ENCODE measurements around the gene GAB1. TPM values are rescaled to one million over a fixed set of nuclear protein-coding genes. Genes with fewer than 3 reads are reported as not detected.

The GAB1 gene
- total and polyA plus RNA-seq, 4 donors, result 2.4 to 31.3 (median 6.9) TPM

DNA sequence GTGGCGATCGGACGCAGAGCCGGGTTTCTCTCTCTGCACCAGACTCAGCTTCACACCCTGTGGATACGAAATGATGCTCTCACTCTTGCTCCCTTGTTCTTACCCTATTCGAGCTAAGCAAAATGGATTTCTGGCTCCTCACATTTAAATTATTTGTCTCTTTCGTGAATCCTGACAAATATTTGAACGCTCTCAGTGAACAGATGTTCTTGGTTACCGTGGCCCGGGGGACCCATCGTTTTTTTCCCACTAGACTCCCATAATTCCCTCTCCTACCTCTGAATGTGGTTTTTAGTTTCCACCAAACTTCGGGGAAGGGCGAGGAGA lies 177.5 kb downstream of the GAB1 start:
- no peak for TF ChIP-seq FOXA1 (IDR thresholded peaks at IDR 0.05)
- no peak for TF ChIP-seq NR2F2 (IDR thresholded peaks at IDR 0.05)
- no peak for TF ChIP-seq ZBTB33 (IDR thresholded peaks at IDR 0.05)
- TF ChIP-seq FOXA2 (IDR thresholded peaks at IDR 0.05), result no peak
- TF ChIP-seq, protein P1, sequence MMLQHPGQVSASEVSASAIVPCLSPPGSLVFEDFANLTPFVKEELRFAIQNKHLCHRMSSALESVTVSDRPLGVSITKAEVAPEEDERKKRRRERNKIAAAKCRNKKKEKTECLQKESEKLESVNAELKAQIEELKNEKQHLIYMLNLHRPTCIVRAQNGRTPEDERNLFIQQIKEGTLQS (IDR thresholded peaks at IDR 0.05), result no peak
- TF ChIP-seq EGR1 (IDR thresholded peaks at IDR 0.05; ENCODE audit: low read depth in 2 of 2), result no peak
- TF ChIP-seq HNF4G (IDR thresholded peaks at IDR 0.05), result no peak
- TF ChIP-seq HNF4A (conservative IDR thresholded peaks at IDR 0.05), result no peak
- TF ChIP-seq RAD21 (IDR thresholded peaks at IDR 0.05), result no peak
- no peak for TF ChIP-seq TAF1 (conservative IDR thresholded peaks at IDR 0.05)
- TF ChIP-seq RXRA (IDR thresholded peaks at IDR 0.05), result no peak
- TF ChIP-seq CTCF (IDR thresholded peaks at IDR 0.05; ENCODE audit: low read depth, low read length, missing input control), result no peak
- no peak for TF ChIP-seq SP1 (IDR thresholded peaks at IDR 0.05)
- no peak for TF ChIP-seq YY1 (IDR thresholded peaks at IDR 0.05)
- TF ChIP-seq MAX (IDR thresholded peaks at IDR 0.05), result no peak
- no peak for TF ChIP-seq JUND (IDR thresholded peaks at IDR 0.05)
- TF ChIP-seq GABPA (IDR thresholded peaks at IDR 0.05 in 1 of 2, conservative IDR thresholded peaks at IDR 0.05 in 1 of 2), result no peak
- peak overlapping the region; percentile 86 to 97 (median 86) for H3K4me3 ChIP-seq (ENCODE audit: low read depth in 1 of 3, low read length in 3 of 3)

DNA sequence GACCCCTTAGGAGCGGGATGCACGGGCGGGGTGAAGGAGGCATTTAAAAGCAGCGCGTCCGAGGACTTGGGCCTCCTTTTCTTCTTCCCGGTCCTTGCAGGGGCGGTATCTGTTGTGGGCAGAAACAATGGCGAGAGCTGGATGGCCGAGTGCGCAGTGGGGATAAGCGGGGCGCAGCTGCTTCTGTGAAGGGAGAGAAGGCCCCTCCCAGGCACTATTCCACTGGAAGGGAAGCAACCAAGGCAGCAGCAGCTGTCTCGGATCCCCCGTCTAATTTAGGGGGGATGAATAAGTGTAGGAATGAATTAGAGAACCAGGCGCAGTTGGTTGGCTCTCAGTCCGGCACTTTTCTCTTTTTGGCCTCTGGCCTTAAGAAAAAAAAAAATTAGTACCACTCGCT lies 177.8 kb downstream of the GAB1 start:
- peaks cover 3 to 29% (median 11%) of the 10 kb centered on the region in 4 donors for H3K4me1 ChIP-seq (ENCODE audit: control insufficient read depth in 4 of 4, insufficient read depth in 4 of 4, low read length in 3 of 4)
- peak; percentile 72 for DNase-seq (ENCODE audit: low spot score)
- no peak for TF ChIP-seq GABPA (IDR thresholded peaks at IDR 0.05 in 1 of 2, conservative IDR thresholded peaks at IDR 0.05 in 1 of 2)
- TF ChIP-seq EGR1 (IDR thresholded peaks at IDR 0.05; ENCODE audit: low read depth in 2 of 2), result no peak
- TF ChIP-seq YY1 (IDR thresholded peaks at IDR 0.05), result peak; percentile 50
- TF ChIP-seq JUND (IDR thresholded peaks at IDR 0.05), result no peak
- TF ChIP-seq HNF4A (conservative IDR thresholded peaks at IDR 0.05), result no peak
- H3K27ac ChIP-seq (ENCODE audit: low read depth in 1 of 2, low read length in 2 of 2), result peak overlapping the region; percentile 95 to 98
- no peaks in the 10 kb centered on the region for H3K9me3 ChIP-seq (ENCODE audit: control insufficient read depth in 4 of 4, low read length in 3 of 4)
- H3K4me3 ChIP-seq (ENCODE audit: low read depth in 1 of 3, low read length in 3 of 3), result peak overlapping the region; percentile 86 to 97 (median 86)
- WGBS, result 2% methylated on average over 18 of the region's 18 CpGs
- H3K36me3 ChIP-seq (ENCODE audit: control insufficient read depth in 4 of 4, insufficient read depth in 3 of 4, low read depth in 1 of 4, low read length in 3 of 4), result peaks cover 0 to 21% (median 6%) of the 10 kb centered on the region in 4 donors
- H3K27me3 ChIP-seq (ENCODE audit: control insufficient read depth in 4 of 4, insufficient read depth in 4 of 4, low read length in 3 of 4), result no peaks in the 10 kb centered on the region
- peak overlapping the region; percentile 87 to 98 for H3K9ac ChIP-seq (ENCODE audit: low read depth in 1 of 2, low read length in 2 of 2)

More for the DNA sequence above, 177.5 kb downstream of the GAB1 start:
- H3K9me3 ChIP-seq (ENCODE audit: control insufficient read depth in 4 of 4, low read length in 3 of 4), result no peaks in the 10 kb centered on the region
- peaks cover 0 to 18% (median 5%) of the 10 kb centered on the region in 4 donors for H3K36me3 ChIP-seq (ENCODE audit: control insufficient read depth in 4 of 4, insufficient read depth in 3 of 4, low read depth in 1 of 4, low read length in 3 of 4)
- peak overlapping the region; percentile 87 to 98 for H3K9ac ChIP-seq (ENCODE audit: low read depth in 1 of 2, low read length in 2 of 2)
- peaks cover 3 to 29% (median 11%) of the 10 kb centered on the region in 4 donors for H3K4me1 ChIP-seq (ENCODE audit: control insufficient read depth in 4 of 4, insufficient read depth in 4 of 4, low read length in 3 of 4)
- no peak for DNase-seq (ENCODE audit: low spot score)
- H3K27me3 ChIP-seq (ENCODE audit: control insufficient read depth in 4 of 4, insufficient read depth in 4 of 4, low read length in 3 of 4), result no peaks in the 10 kb centered on the region
- under 1% methylated on average over 13 of the region's 13 CpGs for WGBS
- peak overlapping the region; percentile 95 to 98 for H3K27ac ChIP-seq (ENCODE audit: low read depth in 1 of 2, low read length in 2 of 2)

Measured in liver (tissue), 9 donors.